GM23338 (cell line): ENCODE measurements around the gene GPRASP3.

ENCODE experiments used
- CREB1 ChIP-seq: fragments of 250-450 bp; sonication (Bioruptor Pico); IDR thresholded peaks from 2 replicates; pipeline ENCODE4 v1.5.0; 2020; ENCODE audit warnings: low read depth, mild to moderate bottlenecking, moderate library complexity
- ETS1 ChIP-seq: IDR thresholded peaks from 2 replicates; pipeline ENCODE4 v1.6.1; 2016; ENCODE audit warnings: antibody characterized with exemption
- EZH2 ChIP-seq: fragments of 200-600 bp; sonication (generic); IDR thresholded peaks from one replicate; pipeline ENCODE4 v1.8.0; 2017; ENCODE audit warnings: antibody characterized with exemption, mild to moderate bottlenecking, low read depth; ENCODE audit not compliant: unreplicated experiment
- EZH2phosphoT487 ChIP-seq: fragments of 200-600 bp; sonication (generic); IDR thresholded peaks from one replicate; pipeline ENCODE4 v1.8.1; 2018; ENCODE audit warnings: antibody characterized with exemption; ENCODE audit not compliant: unreplicated experiment
- JUNB ChIP-seq: IDR thresholded peaks from one replicate; pipeline ENCODE4 v1.6.1; 2016; ENCODE audit warnings: antibody characterized with exemption; ENCODE audit not compliant: unreplicated experiment
- NANOG ChIP-seq: IDR thresholded peaks from 2 replicates; pipeline ENCODE4 v1.6.1; 2016; ENCODE audit warnings: antibody characterized with exemption, borderline replicate concordance
- POLR2AphosphoS5 ChIP-seq: IDR thresholded peaks from 2 replicates; pipeline ENCODE4 v1.6.1; 2016; ENCODE audit warnings: antibody characterized with exemption, low read depth
- STAT1 ChIP-seq: IDR thresholded peaks from one replicate; pipeline ENCODE4 v1.6.1; 2016; ENCODE audit warnings: antibody characterized with exemption; ENCODE audit not compliant: unreplicated experiment
- ZNF331 ChIP-seq: fragments of 250-450 bp; sonication (Bioruptor Pico); IDR thresholded peaks from 2 replicates; pipeline ENCODE4 v1.5.0; 2020; ENCODE audit warnings: low read depth, mild to moderate bottlenecking, moderate library complexity
- TF ChIP-seq, protein P1 (sequence below), 2 experiments: fragments of 200-600 bp in 1 of 2; sonication (generic) in 1 of 2; conservative IDR thresholded peaks; 2 replicates each; pipeline versions ENCODE4 v1.5.1 to v1.6.1; 2016 to 2017; ENCODE audit warnings: antibody characterized with exemption in 2 of 2, low read depth in 2 of 2, mild to moderate bottlenecking in 2 of 2, moderate library complexity in 1 of 2
- TF ChIP-seq, protein P2 (sequence below): IDR thresholded peaks from one replicate; pipeline ENCODE4 v1.6.1; 2018; ENCODE audit warnings: antibody characterized with exemption; ENCODE audit not compliant: unreplicated experiment

DNA sequence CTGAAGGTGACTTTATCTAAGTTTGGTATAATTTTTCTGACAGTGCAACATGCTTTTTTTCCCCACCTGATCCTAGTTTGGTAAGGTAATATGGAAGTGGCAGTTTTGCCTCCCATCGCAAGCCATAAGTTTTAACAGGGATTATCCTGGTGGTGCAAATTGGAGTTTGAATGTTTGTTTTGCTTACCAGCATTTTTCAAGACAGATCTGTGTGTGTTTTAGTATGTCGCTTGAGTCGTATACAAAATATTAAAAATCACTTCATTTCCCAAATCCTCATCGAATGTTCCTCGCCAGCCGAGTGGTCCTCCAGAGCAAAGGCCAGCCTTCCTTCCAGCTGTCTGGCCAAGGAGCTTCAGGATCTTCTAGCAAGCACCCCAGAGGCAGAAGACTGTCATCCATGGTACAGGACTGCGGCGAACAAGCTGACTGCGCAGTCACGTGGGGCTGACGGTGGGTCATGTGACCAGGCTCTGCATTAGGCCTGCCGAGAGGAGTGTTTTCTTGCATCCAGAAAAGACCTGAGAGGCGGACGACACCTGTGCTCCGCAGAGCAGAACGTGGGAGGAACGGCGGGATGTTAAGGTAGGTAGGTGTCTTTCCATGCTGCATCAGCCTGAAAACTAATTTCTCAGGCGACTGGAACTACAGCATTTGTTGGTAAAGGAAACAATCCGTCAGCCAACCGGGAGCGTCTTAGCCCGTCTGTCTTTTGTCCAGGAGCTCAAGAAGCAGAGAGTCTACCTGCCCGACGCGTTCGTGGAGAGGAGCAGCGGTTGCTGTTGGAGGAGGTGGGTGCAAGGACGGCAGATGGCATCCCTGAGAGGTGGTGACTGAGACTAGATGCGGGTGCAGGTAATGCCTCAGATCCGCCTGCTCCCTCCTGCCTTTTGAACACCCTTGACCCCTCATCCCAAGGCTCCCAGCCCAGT lies at the start of gene GPRASP3:
- TF ChIP-seq, protein P1, sequence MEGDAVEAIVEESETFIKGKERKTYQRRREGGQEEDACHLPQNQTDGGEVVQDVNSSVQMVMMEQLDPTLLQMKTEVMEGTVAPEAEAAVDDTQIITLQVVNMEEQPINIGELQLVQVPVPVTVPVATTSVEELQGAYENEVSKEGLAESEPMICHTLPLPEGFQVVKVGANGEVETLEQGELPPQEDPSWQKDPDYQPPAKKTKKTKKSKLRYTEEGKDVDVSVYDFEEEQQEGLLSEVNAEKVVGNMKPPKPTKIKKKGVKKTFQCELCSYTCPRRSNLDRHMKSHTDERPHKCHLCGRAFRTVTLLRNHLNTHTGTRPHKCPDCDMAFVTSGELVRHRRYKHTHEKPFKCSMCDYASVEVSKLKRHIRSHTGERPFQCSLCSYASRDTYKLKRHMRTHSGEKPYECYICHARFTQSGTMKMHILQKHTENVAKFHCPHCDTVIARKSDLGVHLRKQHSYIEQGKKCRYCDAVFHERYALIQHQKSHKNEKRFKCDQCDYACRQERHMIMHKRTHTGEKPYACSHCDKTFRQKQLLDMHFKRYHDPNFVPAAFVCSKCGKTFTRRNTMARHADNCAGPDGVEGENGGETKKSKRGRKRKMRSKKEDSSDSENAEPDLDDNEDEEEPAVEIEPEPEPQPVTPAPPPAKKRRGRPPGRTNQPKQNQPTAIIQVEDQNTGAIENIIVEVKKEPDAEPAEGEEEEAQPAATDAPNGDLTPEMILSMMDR (conservative IDR thresholded peaks at IDR 0.05; ENCODE audit: low read depth in 2 of 2): no peak
- TF ChIP-seq POLR2AphosphoS5 (0 out of 2 replicates have a peak, but pooled peaks have one; percentile 30), CREB1 (CRISPR knock-in tag) (peak; percentile 62), EZH2 (no peak), STAT1 (no peak), ETS1 (0 out of 2 replicates have a peak, but pooled peaks have one; percentile 24), NANOG (no peak), JUNB (no peak), ZNF331 (no peak), EZH2phosphoT487 (no peak)
- TF ChIP-seq, protein P2, sequence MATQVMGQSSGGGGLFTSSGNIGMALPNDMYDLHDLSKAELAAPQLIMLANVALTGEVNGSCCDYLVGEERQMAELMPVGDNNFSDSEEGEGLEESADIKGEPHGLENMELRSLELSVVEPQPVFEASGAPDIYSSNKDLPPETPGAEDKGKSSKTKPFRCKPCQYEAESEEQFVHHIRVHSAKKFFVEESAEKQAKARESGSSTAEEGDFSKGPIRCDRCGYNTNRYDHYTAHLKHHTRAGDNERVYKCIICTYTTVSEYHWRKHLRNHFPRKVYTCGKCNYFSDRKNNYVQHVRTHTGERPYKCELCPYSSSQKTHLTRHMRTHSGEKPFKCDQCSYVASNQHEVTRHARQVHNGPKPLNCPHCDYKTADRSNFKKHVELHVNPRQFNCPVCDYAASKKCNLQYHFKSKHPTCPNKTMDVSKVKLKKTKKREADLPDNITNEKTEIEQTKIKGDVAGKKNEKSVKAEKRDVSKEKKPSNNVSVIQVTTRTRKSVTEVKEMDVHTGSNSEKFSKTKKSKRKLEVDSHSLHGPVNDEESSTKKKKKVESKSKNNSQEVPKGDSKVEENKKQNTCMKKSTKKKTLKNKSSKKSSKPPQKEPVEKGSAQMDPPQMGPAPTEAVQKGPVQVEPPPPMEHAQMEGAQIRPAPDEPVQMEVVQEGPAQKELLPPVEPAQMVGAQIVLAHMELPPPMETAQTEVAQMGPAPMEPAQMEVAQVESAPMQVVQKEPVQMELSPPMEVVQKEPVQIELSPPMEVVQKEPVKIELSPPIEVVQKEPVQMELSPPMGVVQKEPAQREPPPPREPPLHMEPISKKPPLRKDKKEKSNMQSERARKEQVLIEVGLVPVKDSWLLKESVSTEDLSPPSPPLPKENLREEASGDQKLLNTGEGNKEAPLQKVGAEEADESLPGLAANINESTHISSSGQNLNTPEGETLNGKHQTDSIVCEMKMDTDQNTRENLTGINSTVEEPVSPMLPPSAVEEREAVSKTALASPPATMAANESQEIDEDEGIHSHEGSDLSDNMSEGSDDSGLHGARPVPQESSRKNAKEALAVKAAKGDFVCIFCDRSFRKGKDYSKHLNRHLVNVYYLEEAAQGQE: no peak
